ENCODE data around the gene IGF2R.

DNA sequence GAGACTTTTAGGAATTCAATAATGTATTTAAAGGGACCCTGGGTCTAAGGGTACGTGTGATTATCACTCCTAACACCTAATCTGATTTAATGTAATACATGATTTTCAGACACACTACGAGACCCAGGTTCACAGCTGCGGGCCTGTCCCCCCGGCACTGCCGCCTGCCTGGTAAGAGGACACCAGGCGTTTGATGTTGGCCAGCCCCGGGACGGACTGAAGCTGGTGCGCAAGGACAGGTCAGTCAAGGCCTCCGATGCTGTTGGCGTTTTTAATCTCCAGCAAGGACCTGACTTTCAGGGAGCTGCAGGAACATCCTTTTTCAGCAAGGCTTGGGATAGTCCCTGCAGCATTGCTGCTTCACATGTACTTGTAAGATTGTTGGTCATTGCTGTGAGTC lies 58.2 kb downstream of the IGF2R start:
- TF ChIP-seq, protein P1, sequence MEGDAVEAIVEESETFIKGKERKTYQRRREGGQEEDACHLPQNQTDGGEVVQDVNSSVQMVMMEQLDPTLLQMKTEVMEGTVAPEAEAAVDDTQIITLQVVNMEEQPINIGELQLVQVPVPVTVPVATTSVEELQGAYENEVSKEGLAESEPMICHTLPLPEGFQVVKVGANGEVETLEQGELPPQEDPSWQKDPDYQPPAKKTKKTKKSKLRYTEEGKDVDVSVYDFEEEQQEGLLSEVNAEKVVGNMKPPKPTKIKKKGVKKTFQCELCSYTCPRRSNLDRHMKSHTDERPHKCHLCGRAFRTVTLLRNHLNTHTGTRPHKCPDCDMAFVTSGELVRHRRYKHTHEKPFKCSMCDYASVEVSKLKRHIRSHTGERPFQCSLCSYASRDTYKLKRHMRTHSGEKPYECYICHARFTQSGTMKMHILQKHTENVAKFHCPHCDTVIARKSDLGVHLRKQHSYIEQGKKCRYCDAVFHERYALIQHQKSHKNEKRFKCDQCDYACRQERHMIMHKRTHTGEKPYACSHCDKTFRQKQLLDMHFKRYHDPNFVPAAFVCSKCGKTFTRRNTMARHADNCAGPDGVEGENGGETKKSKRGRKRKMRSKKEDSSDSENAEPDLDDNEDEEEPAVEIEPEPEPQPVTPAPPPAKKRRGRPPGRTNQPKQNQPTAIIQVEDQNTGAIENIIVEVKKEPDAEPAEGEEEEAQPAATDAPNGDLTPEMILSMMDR (IDR thresholded peaks at IDR 0.05; ENCODE audit: low read depth, low read length) = no peak
- TF ChIP-seq EZH2phosphoT487 (IDR thresholded peaks at IDR 0.05; ENCODE audit: low read depth) = no peak
